IMR-90 (cell line): ENCODE results near the gene C1orf159. TPM values are rescaled to one million over a fixed set of nuclear protein-coding genes. Genes with fewer than 3 reads are reported as not detected.

Experiments used
- ATAC-seq: fragments of 200-7000 bp; cut with Tn5 transposase; 2 replicates; pipeline ENCODE4 v1.9.1; 2020; ENCODE audit warnings: low read depth, mild to moderate bottlenecking, moderate library complexity
- BruUV-seq: library from RNA; stranded (reverse); fragments of 400-500 nt; replicated peaks from 2 replicates; lab custom pipeline; 2021; lab: Mats Ljungman, UMichigan
- CTCF ChIA-PET: fragments of 300-600 bp; formaldehyde crosslinking; extraction: SDS; loops from one replicate; lab custom pipeline; 2021; ENCODE audit warnings: antibody characterized with exemption; lab: Yijun Ruan, JAX
- POLR2A ChIA-PET: fragments of 300-600 bp; sonication (Branson Sonifier 250); formaldehyde crosslinking; loops from one replicate; lab custom pipeline; 2022; ENCODE audit warnings: antibody characterized with exemption; ENCODE audit not compliant: unreplicated experiment; lab: Charles Lee
- DNase-seq: peaks from one replicate; pipeline ENCODE4 v3.0.0; 2013
- H2AFZ ChIP-seq: replicated peaks from 2 replicates; pipeline ENCODE3; 2013; ENCODE audit warnings: low read length, mild to moderate bottlenecking; ENCODE audit not compliant: poor library complexity
- H2AK5ac ChIP-seq: 2 replicates; pipeline ENCODE4 v1.6.1; 2013; ENCODE audit warnings: low read depth, low read length, inconsistent platforms
- H2AK9ac ChIP-seq: replicated peaks from 2 replicates; pipeline ENCODE3; 2013; ENCODE audit warnings: mild to moderate bottlenecking, low read depth, low read length, moderate library complexity; ENCODE audit not compliant: poor library complexity
- H2BK120ac ChIP-seq: 2 replicates; pipeline ENCODE4 v1.6.1; 2013; ENCODE audit warnings: low read depth, low read length, inconsistent platforms
- H2BK15ac ChIP-seq: 3 replicates; pipeline ENCODE4 v1.6.1; 2013; ENCODE audit warnings: low read depth, low read length, inconsistent platforms
- H2BK20ac ChIP-seq: 2 replicates; pipeline ENCODE4 v1.6.1; 2013; ENCODE audit warnings: low read depth, mild to moderate bottlenecking, inconsistent platforms, low read length, moderate library complexity
- H2BK5ac ChIP-seq: 2 replicates; pipeline ENCODE4 v1.6.1; 2013; ENCODE audit warnings: mild to moderate bottlenecking, low read depth, low read length, inconsistent platforms; ENCODE audit not compliant: poor library complexity, severe bottlenecking
- H3K14ac ChIP-seq: replicated peaks from 2 replicates; pipeline ENCODE4 v1.6.1; 2013; ENCODE audit warnings: low read depth, low read length, inconsistent platforms
- H3K18ac ChIP-seq: 2 replicates; pipeline ENCODE4 v1.6.1; 2013; ENCODE audit warnings: low read depth, low read length, control low read depth
- H3K23ac ChIP-seq: 2 replicates; pipeline ENCODE4 v1.6.1; 2013; ENCODE audit warnings: low read depth, low read length, inconsistent platforms
- H3K27ac ChIP-seq: 2 replicates; pipeline ENCODE4 v1.5.1; 2013; ENCODE audit warnings: mild to moderate bottlenecking, control low read depth, low read length; ENCODE audit not compliant: insufficient read depth
- H3K27me3 ChIP-seq: 2 replicates; pipeline ENCODE4 v1.6.1; 2013; ENCODE audit warnings: low read length; ENCODE audit not compliant: control insufficient read depth, insufficient read depth
- H3K36me3 ChIP-seq: 2 replicates; pipeline ENCODE4 v1.6.1; 2013; ENCODE audit warnings: low read length, mixed read lengths; ENCODE audit not compliant: control insufficient read depth, insufficient read depth
- H3K4ac ChIP-seq: 2 replicates; pipeline ENCODE4 v1.6.1; 2013; ENCODE audit warnings: low read depth, low read length, inconsistent platforms
- H3K4me1 ChIP-seq: 2 replicates; pipeline ENCODE4 v1.6.1; 2013; ENCODE audit warnings: low read length, mixed read lengths; ENCODE audit not compliant: control insufficient read depth, insufficient read depth
- H3K4me2 ChIP-seq: 2 replicates; pipeline ENCODE4 v1.6.1; 2013; ENCODE audit warnings: low read depth, mild to moderate bottlenecking, control low read depth, low read length, moderate library complexity
- H3K4me3 ChIP-seq: 2 replicates; pipeline ENCODE4 v1.5.1; 2013; ENCODE audit warnings: low read depth, mild to moderate bottlenecking, control low read depth, low read length, moderate library complexity; ENCODE audit not compliant: insufficient read depth
- H3K56ac ChIP-seq: 2 replicates; pipeline ENCODE4 v1.6.1; 2013; ENCODE audit warnings: low read length, inconsistent platforms; ENCODE audit not compliant: insufficient read depth; ENCODE audit errors: extremely low read depth
- H3K79me1 ChIP-seq, 2 experiments: 2 replicates each; pipeline ENCODE4 v1.6.1; 2013; ENCODE audit warnings: low read length in 2 of 2, inconsistent platforms in 1 of 2, low read depth in 1 of 2
- H3K9ac ChIP-seq: 2 replicates; pipeline ENCODE4 v1.6.1; 2013; ENCODE audit warnings: low read depth, low read length, control low read depth
- H3K9me1 ChIP-seq: 2 replicates; pipeline ENCODE4 v1.6.1; 2013; ENCODE audit warnings: low read length, inconsistent platforms; ENCODE audit not compliant: insufficient read depth
- H3K9me3 ChIP-seq: 2 replicates; pipeline ENCODE4 v1.6.1; 2013; ENCODE audit warnings: low read length; ENCODE audit not compliant: control insufficient read depth, insufficient read depth
- H4K20me1 ChIP-seq: 2 replicates; pipeline ENCODE4 v1.6.1; 2013; ENCODE audit warnings: low read length, inconsistent platforms; ENCODE audit not compliant: insufficient read depth
- H4K5ac ChIP-seq: 2 replicates; pipeline ENCODE4 v1.6.1; 2013; ENCODE audit warnings: mild to moderate bottlenecking, low read depth, low read length, control low read depth
- H4K8ac ChIP-seq, 2 experiments: 2 replicates each; pipeline ENCODE4 v1.6.1; 2013; ENCODE audit warnings: low read depth in 2 of 2, low read length in 2 of 2, control low read depth in 1 of 2, inconsistent platforms in 1 of 2
- H4K91ac ChIP-seq: 2 replicates; pipeline ENCODE4 v1.6.1; 2013; ENCODE audit warnings: low read depth, low read length, inconsistent platforms; ENCODE audit not compliant: insufficient read depth
- BHLHE40 ChIP-seq: fragments of 150-350 bp; IDR thresholded peaks from 2 replicates; pipeline ENCODE4 v1.6.1; 2016; ENCODE audit warnings: mild to moderate bottlenecking, low read depth, low read length
- CEBPB ChIP-seq: IDR thresholded peaks from 2 replicates; pipeline ENCODE4 v1.6.1; 2012; ENCODE audit warnings: low read depth, low read length, improper control_type of control experiment
- CHD1 ChIP-seq: IDR thresholded peaks from 2 replicates; pipeline ENCODE4 v1.6.1; 2012; ENCODE audit warnings: low read depth, low read length, improper control_type of control experiment
- FOS ChIP-seq: fragments of 150-350 bp; IDR thresholded peaks from 2 replicates; pipeline ENCODE4 v1.6.1; 2016; ENCODE audit warnings: low read depth, low read length
- MAFK ChIP-seq: IDR thresholded peaks from 2 replicates; pipeline ENCODE4 v1.6.1; 2012; ENCODE audit warnings: low read depth, low read length, improper control_type of control experiment
- MAZ ChIP-seq: IDR thresholded peaks from 2 replicates; pipeline ENCODE4 v1.6.1; 2012; ENCODE audit warnings: low read depth, mild to moderate bottlenecking, low read length, improper control_type of control experiment, moderate library complexity, borderline replicate concordance
- MXI1 ChIP-seq: IDR thresholded peaks from 2 replicates; pipeline ENCODE4 v1.6.1; 2012; ENCODE audit warnings: low read depth, mild to moderate bottlenecking, low read length, moderate library complexity, borderline replicate concordance
- NFE2L2 ChIP-seq: fragments of 150-350 bp; IDR thresholded peaks from 2 replicates; pipeline ENCODE4 v1.6.1; 2016; ENCODE audit warnings: low read depth, mild to moderate bottlenecking, low read length
- POLR2A ChIP-seq: IDR thresholded peaks from 2 replicates; pipeline ENCODE4 v1.6.1; 2012; ENCODE audit warnings: mild to moderate bottlenecking, low read depth, low read length
- RAD21 ChIP-seq: IDR thresholded peaks from 2 replicates; pipeline ENCODE4 v1.6.1; 2012; ENCODE audit warnings: low read length, improper control_type of control experiment
- RFX5 ChIP-seq: IDR thresholded peaks from 2 replicates; pipeline ENCODE4 v1.8.0; 2012; ENCODE audit warnings: low read depth, mild to moderate bottlenecking, low read length, moderate library complexity
- USF2 ChIP-seq: fragments of 150-350 bp; IDR thresholded peaks from 2 replicates; pipeline ENCODE4 v1.6.1; 2017; ENCODE audit warnings: mild to moderate bottlenecking, antibody characterized with exemption, low read length, low read depth
- whole genome bisulfite sequencing, 2 experiments: methylation state at CpG; one replicate each; pipeline versions ENCODE4 v1.1.5 to v1.1.7; 2013; ENCODE audit warnings: missing lambda C conversion rate in 2 of 2; ENCODE audit not compliant: insufficient read length in 1 of 2; ENCODE audit errors: extremely low coverage in 2 of 2; 5-methylcytosine and 5-hydroxymethylcytosine counted together
- dilution Hi-C: fragments of 300-500 bp; cut with HindIII; formaldehyde crosslinking; loops from one replicate; pipeline ENCODE4 v1.14.3; 2018; ENCODE audit warnings: low sequenced_read_pairs; ENCODE audit not compliant: unreplicated experiment
- in situ Hi-C: fragments of 300-500 bp; cut with MboI; formaldehyde crosslinking; loops from 3 replicates; pipeline ENCODE4 v1.14.3; 2019; ENCODE audit warnings: low sequenced_read_pairs, inconsistent platforms, mixed read lengths
- intact Hi-C: fragments of 100-400 bp; cut with micrococcal nuclease; formaldehyde crosslinking; loops from 2 replicates; pipeline ENCODE4 v1.10.0; 2022
- polyA plus RNA-seq, 3 experiments: library from polyadenylated mRNA; depleted of rRNA; stranded (reverse); fragments of >200 nt; gene quantifications; 2 replicates each; pipeline ENCODE4 v1.2.3, GENCODE V29; 2012; ENCODE audit warnings: low replicate concordance in 1 of 3
- total RNA-seq: library from RNA; depleted of rRNA; stranded (reverse); fragments of >200 nt; gene quantifications from 2 replicates; pipeline ENCODE4 v1.2.3, GENCODE V29; 2012

The C1orf159 gene
- total and polyA plus RNA-seq, 2 of the 4 experiments (the other 2 are of a cell fraction): 2.9 to 12.6 TPM

GRCh38 chr1:1132956-1133750 lies 17.3 kb upstream of the C1orf159 start:
- no peak overlapping the region for H3K56ac ChIP-seq
- H4K91ac ChIP-seq: no peak overlapping the region
- H2AK5ac ChIP-seq: no peak overlapping the region; the same call in 1 of the 2 replicates
- no peaks in the 10 kb centered on the region for H3K9me3 ChIP-seq
- no peak overlapping the region for H3K14ac ChIP-seq
- H2BK20ac ChIP-seq: no peak overlapping the region
- H2BK15ac ChIP-seq: no peak overlapping the region
- no peak for TF ChIP-seq NFE2L2
- no peak for TF ChIP-seq RFX5
- TF ChIP-seq USF2: no peak
- TF ChIP-seq FOS: no peak
- no peak for TF ChIP-seq RAD21
- no peak for TF ChIP-seq MAFK
- no peak for TF ChIP-seq CEBPB
- no peak for TF ChIP-seq CHD1
- no peak for TF ChIP-seq MAZ
- no peak for TF ChIP-seq POLR2A
- TF ChIP-seq BHLHE40: no peak
- no peak for TF ChIP-seq MXI1
- H3K9ac ChIP-seq: no peak overlapping the region
- ChIA-PET CTCF (no interaction called here), POLR2A (no interaction called here)
- BruUV-seq: no TSS peak
- no peak overlapping the region for H3K4ac ChIP-seq
- H3K4me2 ChIP-seq: no peak overlapping the region
- H3K27me3 ChIP-seq: peaks cover 24% of the 10 kb centered on the region
- ATAC-seq (peak; percentile 69; the same call in 1 of the 2 replicates), DNase-seq (peak; percentile 39)
- no peak overlapping the region for H2BK120ac ChIP-seq
- no peak overlapping the region for H3K23ac ChIP-seq
- no peak overlapping the region for H4K8ac ChIP-seq
- intact Hi-C loops: no loop called here
- H3K36me3 ChIP-seq: no peaks in the 10 kb centered on the region
- WGBS, 2 experiments: 95% methylated on average over 9 of the region's 32 CpGs; no CpG with 5 or more reads in 1 of the 2 experiments
- H3K4me3 ChIP-seq: no peak overlapping the region
- no peak overlapping the region for H2AK9ac ChIP-seq
- no peaks in the 10 kb centered on the region for H4K20me1 ChIP-seq
- H3K27ac ChIP-seq: no peak overlapping the region
- in situ Hi-C loops: no loop called here
- no peak overlapping the region for H4K5ac ChIP-seq
- H3K79me1 ChIP-seq: no peaks in the 10 kb centered on the region
- dilution Hi-C loops: no loop called here
- no peak overlapping the region for H2BK5ac ChIP-seq
- H3K9me1 ChIP-seq: no peaks in the 10 kb centered on the region
- no peak overlapping the region for H3K18ac ChIP-seq
- peak overlapping the region; percentile 82 for H2AFZ ChIP-seq
- no peaks in the 10 kb centered on the region for H3K4me1 ChIP-seq
